Mesenchymal stem cell (in vitro differentiated cells and primary cell): ENCODE measurements around the gene PRCD.

ENCODE experiments used
- DNase-seq: peaks from one replicate; pipeline ENCODE4 v3.0.0-alpha.2; 2013
- H2AFZ ChIP-seq: one replicate; pipeline ENCODE4 v1.6.1; 2013; ENCODE audit warnings: low read depth, mild to moderate bottlenecking, control low read depth, inconsistent platforms, low read length, moderate library complexity
- H2AK5ac ChIP-seq: 2 replicates; pipeline ENCODE4 v1.6.1; 2013; ENCODE audit warnings: low read length, moderate library complexity, mild to moderate bottlenecking, inconsistent platforms; ENCODE audit not compliant: severe bottlenecking
- H2BK120ac ChIP-seq: one replicate; pipeline ENCODE4 v1.6.1; 2013; ENCODE audit warnings: low read depth, mild to moderate bottlenecking, inconsistent platforms, low read length, moderate library complexity
- H2BK12ac ChIP-seq, 2 experiments: one replicate each; pipeline ENCODE4 v1.6.1; 2013; ENCODE audit warnings: inconsistent platforms in 2 of 2, low read length in 2 of 2, mild to moderate bottlenecking in 2 of 2, moderate library complexity in 2 of 2, control low read depth in 1 of 2
- H2BK15ac ChIP-seq: one replicate; pipeline ENCODE4 v1.6.1; 2013; ENCODE audit warnings: mild to moderate bottlenecking, low read depth, inconsistent platforms; ENCODE audit not compliant: poor library complexity, severe bottlenecking
- H2BK5ac ChIP-seq: 2 replicates; pipeline ENCODE4 v1.6.1; 2013; ENCODE audit warnings: low read depth, mild to moderate bottlenecking, low read length, control low read depth, inconsistent platforms; ENCODE audit not compliant: poor library complexity, severe bottlenecking
- H3K14ac ChIP-seq, 2 experiments: one replicate each; pipeline ENCODE4 v1.6.1; 2013; ENCODE audit warnings: inconsistent platforms in 2 of 2, low read length in 2 of 2, control low read depth in 1 of 2, mild to moderate bottlenecking in 1 of 2, moderate library complexity in 1 of 2
- H3K18ac ChIP-seq, 2 experiments: one replicate each; pipeline ENCODE4 v1.6.1; 2013; ENCODE audit warnings: inconsistent platforms in 2 of 2, low read length in 2 of 2, control low read depth in 1 of 2, low read depth in 1 of 2, mild to moderate bottlenecking in 1 of 2
- H3K23ac ChIP-seq, 2 experiments: one replicate each; pipeline ENCODE4 v1.6.1; 2013; ENCODE audit warnings: inconsistent platforms in 2 of 2, low read length in 2 of 2, mild to moderate bottlenecking in 2 of 2, moderate library complexity in 2 of 2, control low read depth in 1 of 2
- H3K27ac ChIP-seq: 2 replicates; pipeline ENCODE4 v1.5.1; 2013; ENCODE audit warnings: mild to moderate bottlenecking, moderate library complexity, low read length, control low read depth, inconsistent platforms; ENCODE audit not compliant: poor library complexity, severe bottlenecking
- H3K27me3 ChIP-seq, 2 experiments: 2 replicates each; pipeline versions ENCODE4 v1.6.1 to v1.7.0; 2013; ENCODE audit warnings: low read length in 2 of 2, mild to moderate bottlenecking in 2 of 2, moderate library complexity in 2 of 2, control low read depth in 1 of 2, inconsistent platforms in 1 of 2; ENCODE audit not compliant: control insufficient read depth in 1 of 2, insufficient read depth in 1 of 2
- H3K36me3 ChIP-seq, 2 experiments: 2 replicates each; pipeline versions ENCODE4 v1.6.1 to v1.7.0; 2013; ENCODE audit warnings: low read length in 2 of 2, control low read depth in 1 of 2, inconsistent platforms in 1 of 2, low read depth in 1 of 2, mild to moderate bottlenecking in 1 of 2; ENCODE audit not compliant: insufficient read depth in 2 of 2, control insufficient read depth in 1 of 2
- H3K4ac ChIP-seq, 2 experiments: one replicate each; pipeline ENCODE4 v1.6.1; 2013; ENCODE audit warnings: inconsistent platforms in 2 of 2, low read length in 2 of 2, mild to moderate bottlenecking in 2 of 2, moderate library complexity in 2 of 2, control low read depth in 1 of 2, low read depth in 1 of 2
- H3K4me1 ChIP-seq: 2 replicates; pipeline ENCODE4 v1.6.1; 2013; ENCODE audit warnings: low read depth, low read length, control low read depth; ENCODE audit not compliant: control insufficient read depth, insufficient read depth
- H3K4me2 ChIP-seq: 2 replicates; pipeline ENCODE4 v1.6.1; 2013; ENCODE audit warnings: low read length, mild to moderate bottlenecking, inconsistent platforms; ENCODE audit not compliant: poor library complexity, severe bottlenecking
- H3K4me3 ChIP-seq, 2 experiments: 2 replicates each; pipeline versions ENCODE4 v1.5.1 to v1.7.0; 2013; ENCODE audit warnings: low read length in 2 of 2, mild to moderate bottlenecking in 2 of 2, control low read depth in 1 of 2, low read depth in 1 of 2; ENCODE audit not compliant: insufficient read depth in 1 of 2
- H3K79me1 ChIP-seq: replicated peaks from 2 replicates; pipeline ENCODE4 v1.6.1; 2013; ENCODE audit warnings: mild to moderate bottlenecking, control low read depth, low read length, inconsistent platforms; ENCODE audit not compliant: poor library complexity, severe bottlenecking
- H3K9ac ChIP-seq: 2 replicates; pipeline ENCODE4 v1.7.0; 2013; ENCODE audit warnings: mild to moderate bottlenecking, low read length, moderate library complexity
- H3K9me3 ChIP-seq: 2 replicates; pipeline ENCODE4 v1.7.0; 2013; ENCODE audit warnings: mild to moderate bottlenecking, low read length; ENCODE audit not compliant: control insufficient read depth
- H4K8ac ChIP-seq: one replicate; pipeline ENCODE4 v1.6.1; 2013; ENCODE audit warnings: inconsistent platforms, mild to moderate bottlenecking, low read length, moderate library complexity
- H4K91ac ChIP-seq: one replicate; pipeline ENCODE4 v1.6.1; 2013; ENCODE audit warnings: mild to moderate bottlenecking, low read length, inconsistent platforms
- WGBS: methylation state at CpG from one replicate; pipeline ENCODE4 v1.1.7; 2013; ENCODE audit warnings: mixed read lengths; 5-methylcytosine and 5-hydroxymethylcytosine counted together

PRCD gene

DNA sequence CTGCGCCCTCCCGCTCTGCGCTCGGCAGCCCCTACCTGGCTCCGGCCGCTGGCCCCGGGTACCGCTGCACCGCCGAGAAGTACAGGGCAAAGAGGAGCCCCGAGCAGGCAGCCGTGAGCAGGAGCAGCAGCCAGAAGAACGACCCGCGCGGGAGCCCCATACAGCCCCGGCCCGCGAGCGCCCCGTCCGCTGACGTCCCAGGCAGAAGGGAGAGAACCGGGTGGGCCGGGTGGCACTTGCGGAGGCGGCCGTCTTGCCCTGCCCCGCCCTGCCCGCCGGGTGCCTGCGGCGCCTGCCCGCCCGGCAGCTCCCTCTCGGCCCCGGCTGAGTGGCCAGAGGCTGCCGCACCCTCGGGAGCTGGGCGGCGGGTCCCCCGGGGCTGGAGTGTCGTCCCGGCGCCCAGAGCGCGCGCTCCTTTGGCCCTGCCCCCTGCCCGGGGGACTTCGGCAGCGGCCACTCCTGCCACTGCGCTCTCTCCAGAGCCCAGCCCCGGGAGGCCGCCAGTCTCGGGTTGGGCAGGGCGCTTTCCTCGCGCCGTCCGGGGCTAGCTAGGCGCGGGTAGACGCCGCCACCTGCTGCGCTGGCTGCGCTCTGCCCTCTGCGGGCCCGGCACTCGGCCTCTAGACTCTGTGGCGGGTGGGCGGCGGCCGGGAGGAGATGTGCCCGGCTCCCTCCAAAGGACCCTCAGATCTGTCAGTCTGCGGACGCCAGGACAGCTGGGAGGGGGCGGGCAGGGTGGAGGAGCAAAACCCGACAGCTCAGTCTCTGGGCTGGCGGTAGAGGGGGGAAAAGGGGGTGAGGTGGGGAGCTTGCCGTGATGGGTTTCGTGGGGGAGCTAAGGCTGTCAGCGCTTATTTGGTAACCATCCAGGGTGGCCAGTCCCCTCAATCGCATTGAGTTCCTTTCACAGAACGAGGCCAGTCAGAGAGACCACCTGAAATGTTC lies 46.1 kb downstream of the PRCD start, which contains the start of gene ST6GALNAC2:
Gene ST6GALNAC2 (minus strand): TSS at position 212 of the 945 bp plus-strand sequence. CDS start 52 bp downstream, at position 160.
- Histone ChIP-seq H3K18ac (peak within 1 kb of the TSS; percentile 77), H3K4me1 (peaks cover 15% of the 10 kb centered on the region), H2BK15ac (peak within 1 kb of the TSS; percentile 26), H3K36me3 (no peaks in the 10 kb centered on the region), H3K9ac (peak within 1 kb of the TSS; percentile 61), H3K14ac (peak within 1 kb of the TSS in 1 of 2 experiments; percentile 71), H3K9me3 (no peaks in the 10 kb centered on the region), H3K4ac (no peak within 1 kb of the TSS), H2AK5ac (no peak within 1 kb of the TSS), H2AFZ (peak within 1 kb of the TSS; percentile 56), H3K27ac (no peak within 1 kb of the TSS), H3K79me1 (no peaks in the 10 kb centered on the region), H4K91ac (peak within 1 kb of the TSS; percentile 89), H3K4me2 (peak within 1 kb of the TSS; percentile 82), H2BK12ac (peak within 1 kb of the TSS in 1 of 2 experiments; percentile 90), H2BK120ac (no peak within 1 kb of the TSS), H3K23ac (peak within 1 kb of the TSS in 1 of 2 experiments; percentile 75), H3K27me3 (peaks cover 37 to 66% of the 10 kb centered on the region in 2 experiments), H2BK5ac (no peak within 1 kb of the TSS), H4K8ac (peak within 1 kb of the TSS; percentile 48), H3K4me3 (peak within 1 kb of the TSS; percentile 32 to 75)
- WGBS: 2% methylated on average over 76 of the region's 84 CpGs
- DNase-seq: peak; percentile 55

GRCh38 chr17:76586741-76587487 lies 47.1 kb downstream of the PRCD start:
- no peak overlapping the region for H2BK5ac ChIP-seq
- H3K27ac ChIP-seq: no peak overlapping the region
- H2AK5ac ChIP-seq: no peak overlapping the region
- H3K36me3 ChIP-seq: no peaks in the 10 kb centered on the region
- no peak overlapping the region for H3K4me3 ChIP-seq
- peaks cover 37 to 59% of the 10 kb centered on the region in 2 experiments for H3K27me3 ChIP-seq
- H2BK12ac ChIP-seq: peak overlapping the region in 1 of 2 experiments; percentile 49
- peaks cover 15% of the 10 kb centered on the region for H3K4me1 ChIP-seq
- H3K4ac ChIP-seq: no peak overlapping the region
- no peak overlapping the region for H4K91ac ChIP-seq
- no peak overlapping the region for H2BK15ac ChIP-seq
- 35% methylated on average over 17 of the region's 17 CpGs for WGBS
- DNase-seq: no peak
- no peak overlapping the region for H3K23ac ChIP-seq
- no peak overlapping the region for H2BK120ac ChIP-seq
- H2AFZ ChIP-seq: no peak overlapping the region
- H3K79me1 ChIP-seq: no peaks in the 10 kb centered on the region
- no peak overlapping the region for H3K18ac ChIP-seq
- no peak overlapping the region for H3K14ac ChIP-seq
- H3K4me2 ChIP-seq: no peak overlapping the region
- no peaks in the 10 kb centered on the region for H3K9me3 ChIP-seq
- no peak overlapping the region for H4K8ac ChIP-seq
- no peak overlapping the region for H3K9ac ChIP-seq

DNA sequence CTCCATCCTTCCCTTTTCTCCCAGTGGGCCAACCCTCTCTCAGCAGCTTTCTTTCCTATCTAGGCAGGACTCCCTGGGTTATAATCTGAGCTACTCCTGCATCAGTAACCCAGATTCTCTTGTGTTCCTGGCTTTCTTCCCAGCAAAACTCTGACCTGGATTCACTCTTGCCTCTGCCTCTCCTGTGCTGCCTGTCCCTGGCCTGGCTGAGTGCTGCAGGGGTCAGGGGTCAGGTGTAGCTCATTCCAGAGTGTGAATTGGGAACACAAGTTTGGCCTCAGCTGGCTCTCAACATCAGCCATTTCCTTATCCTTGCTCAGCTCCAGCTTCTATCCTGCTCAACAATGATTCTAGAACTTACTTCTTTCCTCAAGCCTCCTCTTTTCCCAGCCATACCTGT lies 48.3 kb downstream of the PRCD start:
- Histone ChIP-seq H4K8ac (no peak overlapping the region), H3K27me3 (peaks cover 37 to 55% of the 10 kb centered on the region in 2 experiments), H2AFZ (no peak overlapping the region), H3K36me3 (no peaks in the 10 kb centered on the region), H2BK12ac (no peak overlapping the region), H3K4me2 (no peak overlapping the region), H2BK5ac (no peak overlapping the region), H3K27ac (no peak overlapping the region), H3K79me1 (no peaks in the 10 kb centered on the region), H3K18ac (no peak overlapping the region), H3K4ac (no peak overlapping the region), H3K9me3 (no peaks in the 10 kb centered on the region), H3K4me1 (peaks cover 15% of the 10 kb centered on the region), H2BK15ac (no peak overlapping the region), H4K91ac (no peak overlapping the region), H3K14ac (no peak overlapping the region), H3K9ac (no peak overlapping the region), H3K4me3 (no peak overlapping the region), H2BK120ac (no peak overlapping the region), H3K23ac (no peak overlapping the region), H2AK5ac (no peak overlapping the region)
- no peak for DNase-seq

- H3K4ac ChIP-seq: no peak overlapping the region
- DNase-seq: no peak
- no peaks in the 10 kb centered on the region for H3K9me3 ChIP-seq
- H3K23ac ChIP-seq: no peak overlapping the region
- H2BK15ac ChIP-seq: no peak overlapping the region
- no peak overlapping the region for H4K8ac ChIP-seq
- no peak overlapping the region for H3K4me2 ChIP-seq
- H3K4me3 ChIP-seq: no peak overlapping the region
- H2BK12ac ChIP-seq: no peak overlapping the region
- H2AK5ac ChIP-seq: no peak overlapping the region
- no peak overlapping the region for H2BK120ac ChIP-seq
- peaks cover 19 to 26% of the 10 kb centered on the region in 2 experiments for H3K27me3 ChIP-seq
- H3K4me1 ChIP-seq: no peaks in the 10 kb centered on the region
- no peak overlapping the region for H3K9ac ChIP-seq
- 85% methylated on average over 6 of the region's 8 CpGs for WGBS
- H3K18ac ChIP-seq: no peak overlapping the region
- no peak overlapping the region for H2AFZ ChIP-seq
- peak overlapping the region in 1 of 2 experiments; percentile 71 for H3K14ac ChIP-seq
- H4K91ac ChIP-seq: no peak overlapping the region
- H3K27ac ChIP-seq: no peak overlapping the region
- no peaks in the 10 kb centered on the region for H3K79me1 ChIP-seq
- H2BK5ac ChIP-seq: no peak overlapping the region
- H3K36me3 ChIP-seq: no peaks in the 10 kb centered on the region
Measured at GRCh38 chr17:76593384-76593826, 53.6 kb downstream of the PRCD start.
